GM12891 (cell line): ENCODE measurements around the gene MAX.
A peak's percentile ranks its signal among the peaks of the same experiment; 100 is the strongest.
"Not testable (repeated sequence)": the region's sequence is repeated elsewhere in the genome, so short reads cannot be mapped to it uniquely, and the experiment has no call there.

Source experiments
- DNase-seq: peaks from one replicate; pipeline ENCODE4 v3.0.0; 2011; ENCODE audit warnings: low spot score; ENCODE audit not compliant: insufficient read length
- FAIRE-seq: peaks from 2 replicates; lab custom pipeline; 2011; peaks lifted over from hg19 to GRCh38; lab: Jason Lieb, UNC
- PAX5 ChIP-seq: IDR thresholded peaks from 2 replicates; pipeline ENCODE4 v1.6.1; 2011; ENCODE audit warnings: low read length, moderate library complexity, mild to moderate bottlenecking; ENCODE audit not compliant: insufficient read depth, severe bottlenecking
- POLR2A ChIP-seq: IDR thresholded peaks from 2 replicates; pipeline ENCODE4 v1.6.1; 2011; ENCODE audit warnings: low read depth, low read length, control low read depth
- POLR2AphosphoS5 ChIP-seq: IDR thresholded peaks from 2 replicates; pipeline ENCODE4 v1.6.1; 2011; ENCODE audit warnings: low read depth, low read length, control low read depth
- POU2F2 ChIP-seq: IDR thresholded peaks from 2 replicates; pipeline ENCODE4 v1.6.1; 2011; ENCODE audit warnings: low read depth, mild to moderate bottlenecking, control low read depth, low read length, moderate library complexity
- SPI1 ChIP-seq: IDR thresholded peaks from 2 replicates; pipeline ENCODE4 v1.6.1; 2011; ENCODE audit warnings: low read depth, low read length, control low read depth
- TAF1 ChIP-seq: IDR thresholded peaks from 2 replicates; pipeline ENCODE4 v1.6.1; 2011; ENCODE audit warnings: low read depth, low read length, control low read depth

The MAX gene

GRCh38 chr14:65095633-65096205, 6.6 kb downstream of the MAX start:
- no peak for TF ChIP-seq POLR2A
- no peak for TF ChIP-seq TAF1
- no peak for TF ChIP-seq SPI1
- no peak for TF ChIP-seq POLR2AphosphoS5
- no peak for TF ChIP-seq PAX5
- FAIRE-seq (no peak), DNase-seq (no peak)

GRCh38 chr14:65092349-65092748, 10.0 kb downstream of the MAX start:
- TF ChIP-seq SPI1, result no peak
- no peak for TF ChIP-seq POU2F2
- no peak for TF ChIP-seq PAX5
- TF ChIP-seq POLR2A, result no peak
- TF ChIP-seq TAF1, result no peak
- TF ChIP-seq POLR2AphosphoS5, result no peak
- FAIRE-seq, result no peak

GRCh38 chr14:65087835-65088234, 14.5 kb downstream of the MAX start:
- not testable (repeated sequence) for DNase-seq, FAIRE-seq

More at GRCh38 chr14:65092349-65092748, 10.0 kb downstream of the MAX start:
- no peak for DNase-seq

- FAIRE-seq, DNase-seq: not testable (repeated sequence)
Observed at GRCh38 chr14:65086686-65087085, 15.6 kb downstream of the MAX start.

GRCh38 chr14:65084554-65085505, 17.5 kb downstream of the MAX start:
- no peak for TF ChIP-seq POU2F2
- TF ChIP-seq PAX5, result no peak
- TF ChIP-seq POLR2A, result no peak
- no peak for TF ChIP-seq TAF1
- TF ChIP-seq SPI1, result no peak
- no peak for TF ChIP-seq POLR2AphosphoS5
- FAIRE-seq (no peak), DNase-seq (no peak)

GRCh38 chr14:65082930-65083329, 19.4 kb downstream of the MAX start:
- TF ChIP-seq PAX5, result no peak
- TF ChIP-seq SPI1, result no peak
- TF ChIP-seq POLR2AphosphoS5, result no peak
- TF ChIP-seq POLR2A, result no peak
- TF ChIP-seq POU2F2, result no peak
- TF ChIP-seq TAF1, result no peak
- FAIRE-seq, result no peak
- DNase-seq, result no peak

- DNase-seq (no peak), FAIRE-seq (no peak)
- TF ChIP-seq PAX5 (no peak), SPI1 (peak; percentile 67)
Observed at GRCh38 chr14:65080960-65081747, 21.2 kb downstream of the MAX start.

GRCh38 chr14:65079768-65080167, 22.5 kb downstream of the MAX start:
- FAIRE-seq (no peak), DNase-seq (no peak)
- TF ChIP-seq TAF1 (no peak), POLR2A (no peak)

GRCh38 chr14:65079201-65079600, 23.1 kb downstream of the MAX start:
- TF ChIP-seq PAX5, result no peak
- TF ChIP-seq POU2F2, result no peak
- no peak for TF ChIP-seq POLR2A
- TF ChIP-seq TAF1, result no peak
- no peak for TF ChIP-seq SPI1
- no peak for TF ChIP-seq POLR2AphosphoS5
- FAIRE-seq (no peak), DNase-seq (no peak)

GRCh38 chr14:65077318-65077717, 25.0 kb downstream of the MAX start:
- no peak for TF ChIP-seq PAX5
- TF ChIP-seq POU2F2, result no peak
- DNase-seq (no peak), FAIRE-seq (no peak)
